Pancreas (tissue), 10 donors: ENCODE data around the gene CFAP46. TPM values are rescaled to one million over a fixed set of nuclear protein-coding genes. Genes with fewer than 3 reads are reported as not detected.

Source experiments
- ATAC-seq, 4 donors: fragments of 200-7000 bp; cut with Tn5 transposase; one replicate each; pipeline versions ENCODE4 v1.8.0 to v1.9.1; 2020; ENCODE audit warnings: mild to moderate bottlenecking in 4 of 4, moderate library complexity in 4 of 4
- DNase-seq, 6 donors: peaks; one replicate each; pipeline ENCODE4 v3.0.0-alpha.2; 2020
- FAIRE-seq: peaks from 2 replicates; lab custom pipeline; 2012; peaks lifted over from hg19 to GRCh38; lab: Jason Lieb, UNC
- H3K27ac ChIP-seq, 4 donors: fragments of 200-600 bp; sonication (generic); 1 replicate in 3 of 4; 2 replicates in 1 of 4; pipeline versions ENCODE4 v1.5.0 to v1.8.0; 2020
- H3K27me3 ChIP-seq, 4 donors: fragments of 200-600 bp; one replicate each; pipeline ENCODE4 v1.8.0; 2021
- H3K36me3 ChIP-seq, 3 donors: fragments of 200-600 bp; sonication (generic) in 1 of 3; one replicate each; pipeline versions ENCODE4 v1.5.0 to v1.8.0; 2020 to 2021
- H3K4me1 ChIP-seq, 3 donors: fragments of 200-600 bp; one replicate each; pipeline ENCODE4 v1.8.0; 2021
- H3K4me3 ChIP-seq, 4 donors: fragments of 200-600 bp; sonication (generic) in 2 of 4; one replicate each; pipeline versions ENCODE4 v1.5.0 to v1.8.0; 2020 to 2021
- H3K9me3 ChIP-seq, 4 donors: fragments of 200-600 bp; one replicate each; pipeline ENCODE4 v1.8.0; 2021
- CTCF ChIP-seq, 4 donors: fragments of 200-600 bp; sonication (generic) in 3 of 4; IDR thresholded peaks; one replicate each; pipeline versions ENCODE4 v1.5.0 to v1.8.0; 2021; ENCODE audit warnings: antibody characterized with exemption in 4 of 4
- WGBS, 2 donors: extraction: QIAGEN DNeasy Blood & Tissue Kit; methylation state at CpG; one replicate each; pipeline ENCODE4 v1.1.7; 2013; 5-methylcytosine and 5-hydroxymethylcytosine counted together
- intact Hi-C, 3 donors: fragments of 100-400 bp; cut with DNase I; formaldehyde crosslinking; loops; one replicate each; pipeline versions ENCODE4 v1.11.1 to v1.14.2; 2022
- polyA plus RNA-seq, 2 donors: library from polyadenylated mRNA; stranded (reverse); fragments of 200-250 nt; gene quantifications; one replicate each; pipeline ENCODE4 v1.2.3, GENCODE V29; 2013
- total RNA-seq, 6 donors: library from RNA; stranded (reverse); fragmentation: NEBNext Ultra II Directional in 4 of 6; extraction: Animal tissue kit (Norgen Biotek cat#: 25700) in 4 of 6; gene quantifications; one replicate each; pipeline versions ENCODE4 v1.2.1 to v1.2.4, GENCODE V29; 2021 to 2023
- donor health status: healthy with polysubstance abuse.
- donor health status: DM: no; HTN: no; CAD: no; lungs with moderate emphysema.
- donor health status: DM: no; HTN: no; CAD: no.
- donor health status: control.
- donor health status: control.
- donor health status: Bipolar disorder and iron deficiency.
- donor health status: DM: yes; HTN: yes; CAD: no.
- donor health status: DM: no; HTN: no; CAD: no.
- donor health status: DM: no; HTN: no; CAD: no.
- donor health status: DM: yes; HTN: yes; CAD: no.

CFAP46 gene
- total and polyA plus RNA-seq, 8 donors = 0.39 to 1.6 (median 1.0) TPM

DNA sequence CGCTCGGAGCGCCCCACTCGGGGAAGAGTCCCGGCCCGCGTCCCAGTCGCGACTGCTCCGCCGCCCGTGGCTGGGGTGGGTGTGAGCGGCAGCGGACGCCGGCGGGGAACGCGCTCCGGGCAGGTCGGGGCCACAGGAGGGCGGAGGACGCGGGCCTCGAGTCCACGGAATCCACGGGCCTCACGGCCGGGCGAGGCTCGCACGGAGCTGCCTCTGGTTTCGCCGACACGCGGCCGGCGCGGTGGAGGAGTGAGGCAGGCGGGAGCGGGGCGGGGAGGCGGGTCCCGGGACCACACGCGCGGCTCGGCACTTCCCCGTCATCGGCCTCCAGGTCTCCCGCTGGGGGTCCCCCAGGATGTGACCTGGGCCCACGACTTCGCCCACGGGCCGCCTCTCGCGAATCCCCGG is 155.9 kb downstream of the CFAP46 start:
- intact Hi-C loops = loop anchor here in 1 of 3 donors (10.0 kb wide), 1 partner anchor 132 kb away; no protein-coding TSS in a partner anchor
- peak in 1 of 6 donors; percentile 73 for DNase-seq
- no peak for FAIRE-seq
- Histone ChIP-seq H3K9me3 (no peaks in the 10 kb centered on the region), H3K27ac (no peak overlapping the region), H3K36me3 (peaks cover 0 to 9% (median 0%) of the 10 kb centered on the region in 3 donors), H3K4me3 (peak overlapping the region in 1 of 4 donors; percentile 30), H3K4me1 (peaks cover 0 to 3% (median 0%) of the 10 kb centered on the region in 3 donors), H3K27me3 (peaks cover 0 to 36% (median 15%) of the 10 kb centered on the region in 4 donors)
- WGBS, 2 donors = 3 to 6% methylated on average over 53 to 58 of the region's 58 CpGs
- ATAC-seq = peak in 1 of 4 donors; percentile 2
- TF ChIP-seq CTCF (IDR thresholded peaks at IDR 0.05) = no peak

DNA sequence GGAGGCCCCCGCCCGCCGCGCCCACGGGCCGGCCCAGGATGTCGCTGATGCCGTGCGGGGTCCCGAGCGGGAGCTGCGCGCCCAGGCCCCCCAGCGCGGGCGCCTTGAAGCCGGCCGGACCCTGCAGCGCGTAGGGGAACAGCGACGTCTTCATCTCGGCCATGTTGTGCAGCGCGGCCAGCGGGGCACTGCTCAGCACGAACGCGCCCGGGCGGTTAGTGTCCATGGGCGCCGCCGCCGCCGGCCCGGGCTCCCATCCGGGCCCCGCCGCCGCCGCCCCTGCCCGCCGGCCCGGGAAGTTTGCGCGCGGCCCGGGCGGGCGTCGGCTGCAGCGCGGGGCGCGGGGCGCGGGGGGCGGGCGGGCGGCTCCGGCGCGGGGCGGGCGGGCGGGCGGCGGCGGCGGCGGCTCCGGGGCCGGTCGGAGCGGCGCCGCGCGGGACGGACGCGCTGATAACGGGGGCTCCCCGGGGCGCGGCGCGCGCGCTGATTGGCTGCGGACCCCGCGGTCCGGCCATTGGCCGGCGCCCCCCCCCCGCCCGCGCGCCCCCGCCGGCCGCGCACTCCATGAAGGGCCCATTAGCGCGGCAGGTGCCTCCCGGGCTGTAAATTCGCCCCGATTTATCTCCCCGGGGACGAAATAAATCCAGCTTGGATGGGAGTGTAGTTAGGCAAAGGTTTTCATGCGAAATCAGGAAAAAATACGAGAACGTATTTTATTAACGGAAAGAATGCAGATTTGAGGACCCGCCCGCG is 156.5 kb downstream of the CFAP46 start, which contains the start of gene NKX6-2:
Gene NKX6-2 (minus strand): TSS at position 425 of the 753 bp plus-strand sequence. CDS start 199 bp downstream, at position 226.
- H3K4me3 ChIP-seq = peak within 1 kb of the TSS in 2 of 4 donors; percentile 9 to 30
- FAIRE-seq (no peak), ATAC-seq (no peak), DNase-seq (no peak)
- 2 to 4% methylated on average over 34 to 119 of the region's 119 CpGs for WGBS, 2 donors
- H3K36me3 ChIP-seq = peaks cover 0 to 14% (median 0%) of the 10 kb centered on the region in 3 donors
- intact Hi-C loops = loop anchor here in 1 of 3 donors (10.0 kb wide), 1 partner anchor 131 kb away; no protein-coding TSS in a partner anchor
- no peak for TF ChIP-seq CTCF (IDR thresholded peaks at IDR 0.05)
- H3K27me3 ChIP-seq = peaks cover 0 to 36% (median 15%) of the 10 kb centered on the region in 4 donors
- H3K27ac ChIP-seq = no peak within 1 kb of the TSS
- H3K9me3 ChIP-seq = no peaks in the 10 kb centered on the region
- H3K4me1 ChIP-seq = peaks cover 0 to 3% (median 0%) of the 10 kb centered on the region in 3 donors

DNA sequence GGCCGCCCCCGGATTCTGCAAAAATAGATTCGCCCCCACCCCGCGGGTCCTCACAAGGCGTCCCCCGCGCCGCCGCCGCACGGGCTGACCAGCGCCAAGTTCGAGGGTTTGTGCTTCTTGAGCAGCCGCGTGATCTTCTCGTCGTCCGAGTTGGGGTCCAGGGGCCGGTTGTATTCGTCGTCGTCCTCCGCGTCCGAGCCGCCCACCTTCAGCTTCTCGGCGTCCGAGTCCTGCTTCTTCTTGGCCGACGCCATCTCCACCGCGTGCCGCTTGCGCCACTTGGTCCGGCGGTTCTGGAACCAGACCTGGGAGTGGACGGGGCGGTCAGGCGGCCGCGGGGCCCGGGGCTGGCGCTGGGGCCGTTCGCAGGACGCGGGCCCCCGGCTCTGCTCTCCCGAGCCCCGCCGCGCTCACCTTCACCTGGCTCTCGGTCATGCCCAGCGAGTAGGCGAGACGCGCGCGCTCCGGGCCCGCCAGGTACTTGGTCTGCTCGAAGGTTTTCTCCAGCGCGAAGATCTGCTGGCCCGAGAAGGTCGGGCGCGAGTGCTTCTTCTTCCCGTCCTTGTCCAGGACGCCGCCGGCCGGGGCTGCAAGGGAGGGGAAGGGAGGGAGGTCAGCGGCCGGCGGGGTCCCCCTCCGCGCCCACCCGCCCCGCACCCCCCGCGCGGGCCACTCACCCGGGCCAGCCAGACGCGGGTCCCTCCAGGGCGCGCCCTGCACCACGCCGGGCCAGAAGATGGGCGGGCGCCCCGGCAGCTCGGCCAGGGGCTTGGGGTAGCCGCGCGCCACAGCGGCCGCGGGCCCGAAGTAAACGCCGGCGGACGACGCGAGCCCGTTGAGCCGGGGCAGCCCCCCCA is 157.3 kb downstream of the CFAP46 start:
- H3K4me1 ChIP-seq = peaks cover 0 to 3% (median 0%) of the 10 kb centered on the region in 3 donors
- FAIRE-seq = no peak
- peak in 1 of 6 donors; percentile 80 for DNase-seq
- no peak for ATAC-seq
- H3K4me3 ChIP-seq = peak overlapping the region in 1 of 4 donors; percentile 9
- WGBS, 2 donors = 7 to 8% methylated on average over 85 to 111 of the region's 111 CpGs
- peaks cover 0 to 14% (median 0%) of the 10 kb centered on the region in 3 donors for H3K36me3 ChIP-seq
- no peaks in the 10 kb centered on the region for H3K9me3 ChIP-seq
- no peak overlapping the region for H3K27ac ChIP-seq
- H3K27me3 ChIP-seq = peaks cover 0 to 36% (median 15%) of the 10 kb centered on the region in 4 donors
- intact Hi-C loops = loop anchor here in 1 of 3 donors (10.0 kb wide), 1 partner anchor 130 kb away; no protein-coding TSS in a partner anchor
- no peak for TF ChIP-seq CTCF (IDR thresholded peaks at IDR 0.05)

DNA sequence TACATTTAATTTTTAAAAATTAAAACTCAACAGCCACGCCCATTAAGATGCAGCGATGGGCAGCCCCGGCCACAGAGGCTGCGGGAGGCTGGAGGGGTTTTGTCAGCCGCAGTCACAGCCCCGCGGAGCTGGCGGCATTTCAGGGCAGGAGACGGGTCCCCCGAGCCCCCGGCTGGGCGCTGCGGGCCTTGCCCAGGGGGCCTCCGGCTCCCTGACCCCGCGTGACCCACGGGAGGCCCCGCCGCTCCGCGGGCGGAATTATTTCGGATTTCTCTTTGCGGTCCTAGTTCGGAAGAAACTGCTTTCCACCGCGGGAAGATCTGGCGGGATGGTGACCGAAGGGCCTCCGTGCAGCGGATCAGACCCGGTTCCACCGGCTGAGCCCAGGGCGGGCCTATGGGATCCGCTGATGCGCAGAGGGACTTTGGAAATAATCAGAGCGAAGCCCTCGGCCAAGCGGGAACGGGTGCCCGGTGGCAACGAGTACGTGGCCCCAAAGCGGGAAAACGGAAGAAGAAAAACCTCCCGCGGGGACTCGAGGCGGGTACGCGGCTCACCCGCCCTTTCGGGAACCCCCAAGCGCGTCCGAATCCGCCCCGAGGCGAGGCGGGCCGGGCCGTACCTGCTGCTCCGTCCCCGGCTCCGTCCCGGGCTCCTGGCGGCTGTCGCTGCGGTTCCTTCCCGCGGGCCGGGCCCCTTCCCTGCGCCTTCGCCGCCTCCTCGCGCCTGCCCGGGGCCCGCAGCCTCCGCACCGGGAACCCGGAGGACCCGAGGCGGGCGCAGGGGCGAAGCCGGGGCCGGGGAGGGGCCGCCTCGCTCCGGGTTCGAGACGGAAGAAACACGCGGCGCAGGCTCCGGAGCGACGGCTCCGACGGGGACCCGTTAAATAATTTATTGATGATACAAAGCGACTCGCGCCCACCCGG is 158.2 kb downstream of the CFAP46 start:
- Histone ChIP-seq H3K4me3 (no peak overlapping the region), H3K9me3 (no peaks in the 10 kb centered on the region), H3K36me3 (peaks cover 0 to 14% (median 0%) of the 10 kb centered on the region in 3 donors), H3K27ac (no peak overlapping the region), H3K4me1 (peaks cover 0 to 3% (median 0%) of the 10 kb centered on the region in 3 donors), H3K27me3 (peaks cover 0 to 35% (median 15%) of the 10 kb centered on the region in 4 donors)
- WGBS, 2 donors = 26 to 27% methylated on average over 93 to 106 of the region's 106 CpGs
- intact Hi-C loops = loop anchor here in 1 of 3 donors (10.0 kb wide), 1 partner anchor 129 kb away; no protein-coding TSS in a partner anchor
- DNase-seq (no peak), ATAC-seq (no peak), FAIRE-seq (no peak)
- TF ChIP-seq CTCF (IDR thresholded peaks at IDR 0.05) = no peak
